GM12878 (cell line): ENCODE data around the gene RSPH1. TPM values are rescaled to one million over a fixed set of nuclear protein-coding genes. Genes with fewer than 3 reads are reported as not detected.

Experiments used
- BCL11A ChIP-seq: IDR thresholded peaks from 2 replicates; pipeline ENCODE4 v1.6.1; 2011; ENCODE audit warnings: low read depth, low read length
- BHLHE40 ChIP-seq, 2 experiments: fragments of 450-650 bp in 1 of 2; IDR thresholded peaks; 2 replicates each; pipeline ENCODE4 v1.6.1; 2011 to 2017; ENCODE audit warnings: low read depth in 2 of 2, borderline replicate concordance in 1 of 2, improper control_type of control experiment in 1 of 2, low read length in 1 of 2, mild to moderate bottlenecking in 1 of 2
- BMI1 ChIP-seq: fragments of 450-650 bp; IDR thresholded peaks from 2 replicates; pipeline ENCODE4 v1.6.1; 2016; ENCODE audit warnings: mild to moderate bottlenecking, moderate library complexity, borderline replicate concordance
- CBFB ChIP-seq: IDR thresholded peaks from 2 replicates; pipeline ENCODE4 v1.6.1; 2016; ENCODE audit warnings: antibody characterized with exemption, low read depth
- CBX5 ChIP-seq: sonication (generic); IDR thresholded peaks from 2 replicates; pipeline ENCODE4 v1.6.1; 2016; ENCODE audit warnings: low read depth, moderate library complexity, mild to moderate bottlenecking, inconsistent platforms
- CREB1 ChIP-seq: IDR thresholded peaks from 2 replicates; pipeline ENCODE4 v1.6.1; 2012; ENCODE audit warnings: low read depth, mild to moderate bottlenecking, inconsistent platforms
- DPF2 ChIP-seq: fragments of 450-650 bp; IDR thresholded peaks from 2 replicates; pipeline ENCODE4 v1.6.1; 2017; ENCODE audit warnings: mild to moderate bottlenecking
- E2F8 ChIP-seq: fragments of 450-650 bp; IDR thresholded peaks from 2 replicates; pipeline ENCODE4 v1.6.1; 2018; ENCODE audit warnings: mild to moderate bottlenecking, low read depth, moderate library complexity; ENCODE audit not compliant: partially characterized antibody
- ESRRA ChIP-seq: IDR thresholded peaks from 2 replicates; pipeline ENCODE4 v1.6.1; 2012; ENCODE audit warnings: mild to moderate bottlenecking, low read length, improper control_type of control experiment
- FOXM1 ChIP-seq: IDR thresholded peaks from 2 replicates; pipeline ENCODE4 v1.6.1; 2012; ENCODE audit warnings: low read depth, mild to moderate bottlenecking, inconsistent platforms, low read length, moderate library complexity
- GABPA ChIP-seq: IDR thresholded peaks from 2 replicates; pipeline ENCODE4 v1.6.1; 2014; ENCODE audit warnings: antibody characterized with exemption, low read depth, mild to moderate bottlenecking, inconsistent platforms
- NFYA ChIP-seq: IDR thresholded peaks from 2 replicates; pipeline ENCODE4 v1.6.1; 2011; ENCODE audit warnings: low read depth, mild to moderate bottlenecking, low read length, improper control_type of control experiment, borderline replicate concordance
- PAX5 ChIP-seq: IDR thresholded peaks from 2 replicates; pipeline ENCODE4 v1.6.1; 2011; ENCODE audit warnings: low read depth, low read length, borderline replicate concordance
- POLR2A ChIP-seq: IDR thresholded peaks from 2 replicates; pipeline ENCODE4 v1.6.1; 2011; ENCODE audit warnings: low read depth, mild to moderate bottlenecking, low read length
- POLR2AphosphoS2 ChIP-seq: IDR thresholded peaks from 2 replicates; pipeline ENCODE4 v1.6.1; 2011; ENCODE audit warnings: low read depth, mild to moderate bottlenecking, low read length, improper control_type of control experiment, moderate library complexity
- POU2F2 ChIP-seq: IDR thresholded peaks from 3 replicates; pipeline ENCODE4 v1.6.1; 2011; ENCODE audit warnings: low read depth, mild to moderate bottlenecking, low read length, borderline replicate concordance
- RCOR1 ChIP-seq: conservative IDR thresholded peaks from 2 replicates; pipeline ENCODE4 v1.6.1; 2012; ENCODE audit warnings: low read depth, low read length, improper control_type of control experiment
- SPI1 ChIP-seq: IDR thresholded peaks from 2 replicates; pipeline ENCODE4 v1.6.1; 2011; ENCODE audit warnings: low read depth, mild to moderate bottlenecking, low read length, moderate library complexity, borderline replicate concordance; ENCODE audit not compliant: insufficient read depth
- STAT3 ChIP-seq: IDR thresholded peaks from 2 replicates; pipeline ENCODE4 v1.6.1; 2011; ENCODE audit warnings: low read depth, low read length, improper control_type of control experiment
- ZNF384 ChIP-seq: IDR thresholded peaks from 2 replicates; pipeline ENCODE4 v1.6.1; 2012; ENCODE audit warnings: low read depth, mild to moderate bottlenecking, low read length, improper control_type of control experiment, borderline replicate concordance
- polyA plus RNA-seq, 11 experiments: library from polyadenylated mRNA; depleted of rRNA in 4 of 11; unstranded in 6 of 11; stranded (reverse) in 5 of 11; fragments of >200 nt; fragmentation: Nextera tagmentation in 4 of 11; fragmentation: Illumina TruSeq in 1 of 11; extraction: Ambion mirVana in 4 of 11; extraction: Trizol in 1 of 11; gene quantifications; 1 replicate in 1 of 11; 2 replicates in 10 of 11; pipeline versions ENCODE4 v1.2.1 to v1.2.3, GENCODE V29; 2011 to 2016; ENCODE audit warnings: inconsistent platforms in 2 of 11, missing spikeins in 2 of 11, low read depth in 1 of 11
- total RNA-seq, 4 experiments: library from RNA; depleted of rRNA in 3 of 4; stranded (reverse); fragments of >200 nt in 3 of 4; fragmentation: Illumina TruSeq in 1 of 4; extraction: Trizol in 1 of 4; gene quantifications; 2 replicates each; pipeline versions ENCODE4 v1.2.1 to v1.2.3, GENCODE V29; 2013 to 2021
- TF ChIP-seq, protein P1 (sequence below): IDR thresholded peaks from 2 replicates; pipeline ENCODE4 v1.6.1; 2012; ENCODE audit warnings: low read depth, low read length, improper control_type of control experiment
- TF ChIP-seq, protein P2 (sequence below): IDR thresholded peaks from 2 replicates; pipeline ENCODE4 v1.6.1; 2011; ENCODE audit warnings: low read depth, low read length, improper control_type of control experiment, borderline replicate concordance
- TF ChIP-seq, protein P3 (sequence below): fragments of 450-650 bp; conservative IDR thresholded peaks from 2 replicates; pipeline ENCODE4 v1.6.1; 2017; ENCODE audit warnings: mild to moderate bottlenecking, moderate library complexity
- TF ChIP-seq, protein P4 (sequence below): fragments of 150-350 bp; IDR thresholded peaks from 2 replicates; pipeline ENCODE4 v1.6.1; 2014; ENCODE audit warnings: mild to moderate bottlenecking, low read depth, low read length

RSPH1 gene
- total and polyA plus RNA-seq, 10 of the 15 experiments (the other 5 are each of a cell fraction or from before 2014, with no cell fraction given): 0.11 to 1.4 (median 0.38) TPM

DNA sequence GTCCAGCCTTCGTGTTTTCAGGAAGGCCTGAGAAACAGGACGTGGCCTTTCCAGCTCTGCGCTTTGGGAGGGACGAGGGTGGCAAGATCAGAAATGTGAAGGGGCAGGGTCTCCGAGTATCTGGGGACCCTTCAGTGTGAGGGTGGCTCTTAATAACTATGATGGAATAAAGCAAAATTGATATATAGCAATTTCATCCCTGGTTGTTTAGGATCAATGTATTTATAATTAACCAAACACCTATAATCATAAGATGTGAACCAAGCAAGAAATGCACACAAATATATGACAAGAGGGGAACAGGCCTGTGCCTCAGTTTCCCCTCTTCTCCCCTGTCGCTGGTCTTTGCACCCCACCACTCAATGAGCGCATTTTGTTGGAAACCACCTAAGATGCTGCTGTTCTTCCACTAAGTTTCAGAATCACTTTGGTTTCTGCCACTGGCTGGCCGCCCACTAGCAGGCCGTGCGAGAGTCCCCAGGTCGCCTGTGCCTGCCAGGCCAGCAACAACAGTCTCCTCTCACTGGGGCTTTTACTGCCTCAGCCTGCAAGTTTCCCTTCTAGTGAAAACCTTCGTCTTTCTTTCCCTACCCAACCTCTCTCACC lies 55.7 kb downstream of the RSPH1 start (continued):
- TF ChIP-seq, protein P1, sequence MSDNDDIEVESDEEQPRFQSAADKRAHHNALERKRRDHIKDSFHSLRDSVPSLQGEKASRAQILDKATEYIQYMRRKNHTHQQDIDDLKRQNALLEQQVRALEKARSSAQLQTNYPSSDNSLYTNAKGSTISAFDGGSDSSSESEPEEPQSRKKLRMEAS: peak; percentile 43; the same call in 1 of the 2 replicates
- 0 out of 2 replicates have a peak, but pooled peaks have one; percentile 16 for TF ChIP-seq GABPA
- TF ChIP-seq POU2F2: peak; percentile 43; the same call in 1 of the 3 replicates
- TF ChIP-seq CBX5: peak; percentile 71; the same call in 1 of the 2 replicates
- TF ChIP-seq ZNF384: no peak
- TF ChIP-seq CREB1: peak; percentile 48; the same call in 1 of the 2 replicates
- peak; percentile 67; the same call in 1 of the 2 replicates for TF ChIP-seq BCL11A
- no peak; the same call in 1 of the 2 replicates for TF ChIP-seq RCOR1
- TF ChIP-seq CBFB: no peak
- peak; percentile 82 for TF ChIP-seq DPF2
- no peak for TF ChIP-seq POLR2AphosphoS2
- 0 out of 2 replicates have a peak, but pooled peaks have one; percentile 16 for TF ChIP-seq STAT3
- no peak for TF ChIP-seq NFYA
- TF ChIP-seq, protein P2, sequence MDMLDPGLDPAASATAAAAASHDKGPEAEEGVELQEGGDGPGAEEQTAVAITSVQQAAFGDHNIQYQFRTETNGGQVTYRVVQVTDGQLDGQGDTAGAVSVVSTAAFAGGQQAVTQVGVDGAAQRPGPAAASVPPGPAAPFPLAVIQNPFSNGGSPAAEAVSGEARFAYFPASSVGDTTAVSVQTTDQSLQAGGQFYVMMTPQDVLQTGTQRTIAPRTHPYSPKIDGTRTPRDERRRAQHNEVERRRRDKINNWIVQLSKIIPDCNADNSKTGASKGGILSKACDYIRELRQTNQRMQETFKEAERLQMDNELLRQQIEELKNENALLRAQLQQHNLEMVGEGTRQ: no peak
- peak; percentile 56; the same call in 1 of the 2 replicates for TF ChIP-seq FOXM1
- no peak for TF ChIP-seq E2F8
- TF ChIP-seq SPI1: no peak
- no peak for TF ChIP-seq POLR2A
- TF ChIP-seq BMI1: no peak
- TF ChIP-seq PAX5: peak; percentile 60; the same call in 1 of the 2 replicates
- peak; percentile 74 to 75; a peak in 3 of 4 replicates for TF ChIP-seq BHLHE40 (IDR thresholded peaks at IDR 0.05; ENCODE audit: borderline replicate concordance in 1 of 2, low read depth in 2 of 2, low read length in 1 of 2)
- TF ChIP-seq, protein P3, sequence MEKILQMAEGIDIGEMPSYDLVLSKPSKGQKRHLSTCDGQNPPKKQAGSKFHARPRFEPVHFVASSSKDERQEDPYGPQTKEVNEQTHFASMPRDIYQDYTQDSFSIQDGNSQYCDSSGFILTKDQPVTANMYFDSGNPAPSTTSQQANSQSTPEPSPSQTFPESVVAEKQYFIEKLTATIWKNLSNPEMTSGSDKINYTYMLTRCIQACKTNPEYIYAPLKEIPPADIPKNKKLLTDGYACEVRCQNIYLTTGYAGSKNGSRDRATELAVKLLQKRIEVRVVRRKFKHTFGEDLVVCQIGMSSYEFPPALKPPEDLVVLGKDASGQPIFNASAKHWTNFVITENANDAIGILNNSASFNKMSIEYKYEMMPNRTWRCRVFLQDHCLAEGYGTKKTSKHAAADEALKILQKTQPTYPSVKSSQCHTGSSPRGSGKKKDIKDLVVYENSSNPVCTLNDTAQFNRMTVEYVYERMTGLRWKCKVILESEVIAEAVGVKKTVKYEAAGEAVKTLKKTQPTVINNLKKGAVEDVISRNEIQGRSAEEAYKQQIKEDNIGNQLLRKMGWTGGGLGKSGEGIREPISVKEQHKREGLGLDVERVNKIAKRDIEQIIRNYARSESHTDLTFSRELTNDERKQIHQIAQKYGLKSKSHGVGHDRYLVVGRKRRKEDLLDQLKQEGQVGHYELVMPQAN: no peak; the same call in 1 of the 2 replicates
- no peak for TF ChIP-seq ESRRA
- TF ChIP-seq, protein P4, sequence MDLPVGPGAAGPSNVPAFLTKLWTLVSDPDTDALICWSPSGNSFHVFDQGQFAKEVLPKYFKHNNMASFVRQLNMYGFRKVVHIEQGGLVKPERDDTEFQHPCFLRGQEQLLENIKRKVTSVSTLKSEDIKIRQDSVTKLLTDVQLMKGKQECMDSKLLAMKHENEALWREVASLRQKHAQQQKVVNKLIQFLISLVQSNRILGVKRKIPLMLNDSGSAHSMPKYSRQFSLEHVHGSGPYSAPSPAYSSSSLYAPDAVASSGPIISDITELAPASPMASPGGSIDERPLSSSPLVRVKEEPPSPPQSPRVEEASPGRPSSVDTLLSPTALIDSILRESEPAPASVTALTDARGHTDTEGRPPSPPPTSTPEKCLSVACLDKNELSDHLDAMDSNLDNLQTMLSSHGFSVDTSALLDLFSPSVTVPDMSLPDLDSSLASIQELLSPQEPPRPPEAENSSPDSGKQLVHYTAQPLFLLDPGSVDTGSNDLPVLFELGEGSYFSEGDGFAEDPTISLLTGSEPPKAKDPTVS: no peak
